ENCODE measurements around the gene LPIN1. TPM values are rescaled to one million over a fixed set of nuclear protein-coding genes. Genes with fewer than 3 reads are reported as not detected.

LPIN1 gene
- total RNA-seq, 2 experiments from 2014 or later = 115 to 128 TPM

GRCh38 chr2:11761259-11761658, 14.8 kb downstream of the LPIN1 start:
- H3K4me1 Mint-ChIP-seq (ENCODE audit: low read depth) = peaks cover 51% of the 10 kb centered on the region
- intact Hi-C loops (cut with DNase I, micrococcal nuclease) = no loop called here
- Histone ChIP-seq H3K4me3 (ENCODE audit: low read length) (no peak overlapping the region), H3K9me3 (ENCODE audit: control insufficient read depth in 1 of 2, insufficient read depth in 1 of 2, low read length in 2 of 2) (no peaks in the 10 kb centered on the region), H3K36me3 (ENCODE audit: insufficient read depth, low read length) (peaks cover 41% of the 10 kb centered on the region), H3K27ac (ENCODE audit: low read depth in 1 of 2, low read length in 2 of 2) (no peak overlapping the region), H3K4me1 (ENCODE audit: insufficient read depth, low read length) (peaks cover 35% of the 10 kb centered on the region), H3K27me3 (ENCODE audit: control insufficient read depth in 1 of 2, insufficient read depth in 2 of 2, low read length in 2 of 2) (no peaks in the 10 kb centered on the region)
- H3K27ac Mint-ChIP-seq = peak overlapping the region; percentile 55
- ChIA-PET CTCF (no interaction called here), POLR2A (interaction anchor here (1.0 to 1.7 kb wide), 3 partner anchors 9 to 15 kb away, joined by 3 to 5 read pairs (median 4); partner anchors contain the start of gene LPIN1)
- no peak for TF ChIP-seq CTCF (IDR thresholded peaks at IDR 0.05)
- no peak overlapping the region for H3K4me3 Mint-ChIP-seq
- peaks cover 63% of the 10 kb centered on the region for H3K36me3 Mint-ChIP-seq (ENCODE audit: low read depth)
- ATAC-seq (ENCODE audit: poor library complexity) (no peak), DNase-seq (no peak)
- no peaks in the 10 kb centered on the region for H3K27me3 Mint-ChIP-seq
- no peaks in the 10 kb centered on the region for H3K9me3 Mint-ChIP-seq

DNA sequence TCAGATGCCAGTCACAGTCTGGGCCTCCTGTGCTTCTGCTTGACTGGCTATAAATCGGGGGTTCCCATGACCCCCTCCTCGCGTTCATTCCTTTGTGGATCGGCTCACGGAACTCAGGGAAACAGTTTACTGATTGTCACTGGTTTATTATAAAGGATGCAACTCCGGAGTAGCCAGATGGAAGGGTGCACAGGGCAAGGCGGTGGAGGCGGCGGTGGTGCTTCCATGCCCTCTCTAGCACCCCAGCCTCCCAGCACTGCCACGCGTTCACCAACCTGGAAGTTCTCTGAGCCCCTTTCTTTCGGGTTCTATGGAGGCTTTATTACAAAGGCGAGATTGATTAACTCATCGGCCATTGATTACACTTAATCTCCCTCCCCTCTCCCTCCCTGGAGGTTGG, 15.6 kb downstream of the LPIN1 start:
- TF ChIP-seq CTCF (IDR thresholded peaks at IDR 0.05) = no peak
- Mint-ChIP-seq H3K9me3 (no peaks in the 10 kb centered on the region), H3K4me1 (ENCODE audit: low read depth) (peaks cover 46% of the 10 kb centered on the region), H3K36me3 (ENCODE audit: low read depth) (peaks cover 71% of the 10 kb centered on the region), H3K4me3 (no peak overlapping the region), H3K27me3 (no peaks in the 10 kb centered on the region), H3K27ac (peak overlapping the region; percentile 55)
- POLR2A ChIA-PET = interaction anchor here (1.4 kb wide), 1 partner anchor 11 kb away, joined by 3 read pairs; no protein-coding TSS in a partner anchor
- Histone ChIP-seq H3K4me3 (ENCODE audit: low read length) (no peak overlapping the region), H3K36me3 (ENCODE audit: insufficient read depth, low read length) (peaks cover 49% of the 10 kb centered on the region), H3K9me3 (ENCODE audit: control insufficient read depth in 1 of 2, insufficient read depth in 1 of 2, low read length in 2 of 2) (no peaks in the 10 kb centered on the region), H3K4me1 (ENCODE audit: insufficient read depth, low read length) (peaks cover 35% of the 10 kb centered on the region), H3K27me3 (ENCODE audit: control insufficient read depth in 1 of 2, insufficient read depth in 2 of 2, low read length in 2 of 2) (no peaks in the 10 kb centered on the region), H3K27ac (ENCODE audit: low read depth in 1 of 2, low read length in 2 of 2) (no peak overlapping the region)
- ATAC-seq (ENCODE audit: poor library complexity) = no peak
- CTCF ChIA-PET = no interaction called here
- intact Hi-C loops (cut with DNase I, micrococcal nuclease) = no loop called here
- no peak for DNase-seq

DNA sequence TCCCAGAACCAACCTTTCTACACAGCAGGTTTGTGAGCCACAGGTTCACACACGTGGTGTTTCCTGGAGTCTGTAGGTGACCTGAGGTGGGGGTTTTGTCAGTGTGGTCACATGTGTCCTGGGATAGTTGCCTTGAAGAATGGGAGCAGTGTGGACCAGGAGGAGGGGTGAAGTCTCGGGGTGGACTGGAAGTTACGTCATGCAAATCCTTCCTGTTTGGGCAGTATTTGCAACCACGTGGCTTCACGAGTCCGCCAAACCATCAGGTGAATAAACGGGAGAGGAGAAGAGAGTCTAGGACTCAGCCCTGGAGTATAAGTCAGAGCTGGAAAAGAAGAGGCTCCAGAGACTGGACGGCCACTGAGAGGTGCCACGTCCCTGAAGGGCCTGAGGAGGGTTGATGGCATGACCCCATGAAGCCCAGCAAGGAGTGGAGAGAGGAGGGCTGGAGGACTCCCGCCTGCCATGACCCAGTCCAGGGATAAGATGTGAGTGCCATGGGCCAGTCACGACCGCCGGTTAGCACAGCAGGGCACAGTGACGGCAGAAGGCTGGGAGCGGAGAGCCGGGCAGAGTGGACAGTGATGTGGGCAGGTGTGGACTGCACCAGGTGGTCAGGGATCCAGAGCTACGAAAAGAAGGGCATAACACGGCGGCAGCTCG, 16.5 kb downstream of the LPIN1 start:
- POLR2A ChIA-PET = no interaction called here
- no peak for DNase-seq
- intact Hi-C loops (cut with DNase I, micrococcal nuclease) = no loop called here
- H3K9me3 Mint-ChIP-seq = no peaks in the 10 kb centered on the region
- Histone ChIP-seq H3K9me3 (ENCODE audit: control insufficient read depth in 1 of 2, insufficient read depth in 1 of 2, low read length in 2 of 2) (no peaks in the 10 kb centered on the region), H3K36me3 (ENCODE audit: insufficient read depth, low read length) (peaks cover 58% of the 10 kb centered on the region), H3K4me1 (ENCODE audit: insufficient read depth, low read length) (peaks cover 28% of the 10 kb centered on the region), H3K27ac (ENCODE audit: low read depth in 1 of 2, low read length in 2 of 2) (no peak overlapping the region), H3K27me3 (ENCODE audit: control insufficient read depth in 1 of 2, insufficient read depth in 2 of 2, low read length in 2 of 2) (no peaks in the 10 kb centered on the region), H3K4me3 (ENCODE audit: low read length) (no peak overlapping the region)
- H3K4me1 Mint-ChIP-seq (ENCODE audit: low read depth) = peaks cover 42% of the 10 kb centered on the region
- H3K27ac Mint-ChIP-seq = no peak overlapping the region
- CTCF ChIA-PET = no interaction called here
- no peaks in the 10 kb centered on the region for H3K27me3 Mint-ChIP-seq
- ATAC-seq (ENCODE audit: poor library complexity) = no peak
- no peak overlapping the region for H3K4me3 Mint-ChIP-seq
- peaks cover 80% of the 10 kb centered on the region for H3K36me3 Mint-ChIP-seq (ENCODE audit: low read depth)
- TF ChIP-seq CTCF (IDR thresholded peaks at IDR 0.05) = no peak

Measured in CD4-positive, alpha-beta T cell (primary cell).